ENCODE results near the gene C8G. TPM values are rescaled to one million over a fixed set of nuclear protein-coding genes. Genes with fewer than 3 reads are reported as not detected.

Gene C8G
- total and polyA plus RNA-seq, 2 of the 13 experiments (the other 11 are each of a cell fraction or from before 2014, with no cell fraction given), result 4.9 to 12.8 TPM

DNA sequence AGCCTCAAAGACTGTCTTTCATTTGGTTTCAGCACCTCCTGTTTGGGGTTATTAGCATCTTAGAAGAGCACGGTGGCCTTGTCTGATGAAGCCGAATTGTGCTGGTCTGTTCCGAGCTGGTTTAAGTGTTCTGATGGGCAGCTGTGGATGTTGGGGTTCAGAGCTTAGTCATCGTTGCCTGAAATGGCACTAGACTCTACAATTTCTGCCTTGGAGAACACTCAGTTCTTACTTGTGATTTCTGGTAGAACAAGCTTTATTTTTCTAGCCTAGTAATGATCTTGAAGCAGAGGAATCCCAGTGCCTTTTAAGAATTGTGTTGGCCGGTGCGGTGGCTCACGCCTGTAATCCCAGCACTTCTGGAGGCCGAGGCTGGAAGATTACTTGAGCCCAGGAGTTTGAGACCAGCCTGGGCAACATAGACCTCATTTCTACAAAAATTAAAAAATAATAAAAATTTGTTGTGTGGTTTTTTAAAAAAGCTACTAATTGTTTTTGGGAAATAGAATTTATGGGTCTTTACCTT is 8.3 kb upstream of the C8G start (continued):
- TF ChIP-seq ZNF709 (CRISPR knock-in tag; IDR thresholded peaks at IDR 0.05) (no peak), NONO (IDR thresholded peaks at IDR 0.05) (no peak), NONO (CRISPR knock-in tag; conservative IDR thresholded peaks at IDR 0.05) (no peak), JUND (CRISPR knock-in tag; IDR thresholded peaks at IDR 0.05) (no peak), NR2C2 (CRISPR knock-in tag; IDR thresholded peaks at IDR 0.05; ENCODE audit: borderline replicate concordance) (no peak)

DNA sequence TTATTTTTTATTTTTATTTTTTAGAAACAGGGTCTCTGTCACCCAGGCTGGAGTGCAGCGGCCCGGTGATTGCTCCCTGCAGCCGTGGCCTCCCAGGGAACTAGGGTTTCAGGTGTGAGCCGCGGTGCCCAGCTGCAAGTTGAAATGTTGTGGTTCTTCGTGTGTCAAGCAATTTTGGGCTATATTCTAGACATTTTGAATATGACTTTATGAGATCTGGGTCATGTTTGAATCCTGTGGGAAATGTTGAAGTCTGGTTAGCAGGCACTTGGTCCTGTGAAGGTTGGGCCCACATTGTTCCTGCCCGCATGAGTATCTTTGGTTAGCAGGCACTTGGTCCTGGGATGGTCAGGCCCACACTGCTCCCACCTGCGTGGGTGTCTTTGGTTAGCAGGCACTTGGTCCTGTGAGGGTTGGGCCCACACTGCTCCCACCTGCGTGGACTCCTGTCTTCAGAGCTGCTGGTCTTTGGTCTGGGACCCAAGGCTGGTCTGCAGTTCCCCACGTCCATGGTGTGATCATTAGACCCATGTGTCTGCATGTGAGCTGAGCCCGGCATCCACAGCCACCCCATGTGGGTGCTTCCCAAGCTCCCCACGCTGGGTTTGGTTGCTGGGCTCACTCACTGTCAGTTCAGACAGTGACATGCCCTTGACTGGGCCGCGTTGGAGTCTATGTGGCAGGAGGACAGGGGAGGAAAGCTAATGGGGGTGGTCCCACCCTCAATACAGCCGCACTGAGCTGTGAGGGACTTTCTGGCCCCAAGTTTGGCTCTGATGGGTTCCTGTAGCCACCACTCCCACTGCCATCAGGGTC is 7.6 kb upstream of the C8G start:
- H3K27ac ChIP-seq (ENCODE audit: extremely low read length, insufficient read depth, low read length), result peak overlapping the region; percentile 45
- DNase-seq (ENCODE audit: low spot score), result no peak

More for the DNA sequence above, 7.6 kb upstream of the C8G start:
- ChIA-PET CTCF (ENCODE audit: low intra/inter-chr PET ratio, low total read pairs) (no interaction called here), POLR2A (interaction anchor here (0.6 kb wide), 1 partner anchor 31 kb away, joined by 3 read pairs; no protein-coding TSS in a partner anchor)
- Histone ChIP-seq H3K36me3 (replicated peaks in 1 of 2; ENCODE audit: control insufficient read depth in 1 of 2, insufficient read depth in 2 of 2, low read length in 2 of 2) (peaks cover 6 to 32% of the 10 kb centered on the region in 2 experiments), H3K27me3 (ENCODE audit: control insufficient read depth in 1 of 2, insufficient read depth in 2 of 2, low read length in 2 of 2) (no peaks in the 10 kb centered on the region), H4K20me1 (ENCODE audit: insufficient read depth, low read length) (no peaks in the 10 kb centered on the region), H3K4me2 (ENCODE audit: low read depth, low read length) (peak overlapping the region; percentile 34; the same call in 1 of the 2 replicates), H3K4me1 (ENCODE audit: insufficient read depth, low read length) (peaks cover 37% of the 10 kb centered on the region), H3K9me3 (ENCODE audit: low read length) (no peaks in the 10 kb centered on the region), H3K4me3 (replicated peaks in 1 of 3; ENCODE audit: insufficient read depth in 1 of 3, low read depth in 2 of 3, low read length in 3 of 3) (no peak overlapping the region), H3K9ac (ENCODE audit: insufficient read depth, low read depth, low read length) (peak overlapping the region; percentile 1; the same call in 1 of the 2 replicates), H3K79me2 (ENCODE audit: insufficient read depth, low read length) (no peaks in the 10 kb centered on the region), H2AFZ (ENCODE audit: low read length) (no peak overlapping the region)
- intact Hi-C loops (cut with micrococcal nuclease; ENCODE audit: unreplicated experiment), result loop anchor here (5.0 kb wide), 1 partner anchor 50 kb away; the partner anchor contains the start of gene TRAF2
- WGBS (ENCODE audit: low lambda C conversion rate), result 81% methylated on average over 7 of the region's 15 CpGs
- in situ Hi-C loops (cut with HindIII; ENCODE audit: extremely low pct_ligation_motif_present, low pct_unique_long_range_greater_than_20kb), result no loop called here
- peak; percentile 49 for TF ChIP-seq RBM22 (optimal IDR thresholded peaks at IDR 0.05; ENCODE audit: low read length)
- TF ChIP-seq, protein P1, sequence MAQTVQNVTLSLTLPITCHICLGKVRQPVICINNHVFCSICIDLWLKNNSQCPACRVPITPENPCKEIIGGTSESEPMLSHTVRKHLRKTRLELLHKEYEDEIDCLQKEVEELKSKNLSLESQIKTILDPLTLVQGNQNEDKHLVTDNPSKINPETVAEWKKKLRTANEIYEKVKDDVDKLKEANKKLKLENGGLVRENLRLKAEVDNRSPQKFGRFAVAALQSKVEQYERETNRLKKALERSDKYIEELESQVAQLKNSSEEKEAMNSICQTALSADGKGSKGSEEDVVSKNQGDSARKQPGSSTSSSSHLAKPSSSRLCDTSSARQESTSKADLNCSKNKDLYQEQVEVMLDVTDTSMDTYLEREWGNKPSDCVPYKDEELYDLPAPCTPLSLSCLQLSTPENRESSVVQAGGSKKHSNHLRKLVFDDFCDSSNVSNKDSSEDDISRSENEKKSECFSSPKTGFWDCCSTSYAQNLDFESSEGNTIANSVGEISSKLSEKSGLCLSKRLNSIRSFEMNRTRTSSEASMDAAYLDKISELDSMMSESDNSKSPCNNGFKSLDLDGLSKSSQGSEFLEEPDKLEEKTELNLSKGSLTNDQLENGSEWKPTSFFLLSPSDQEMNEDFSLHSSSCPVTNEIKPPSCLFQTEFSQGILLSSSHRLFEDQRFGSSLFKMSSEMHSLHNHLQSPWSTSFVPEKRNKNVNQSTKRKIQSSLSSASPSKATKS (CRISPR knock-in tag; IDR thresholded peaks at IDR 0.05), result no peak
- FAIRE-seq (no peak), ATAC-seq (peak; percentile 18)
- no TSS peak for BruUV-seq (replicated peaks)
